Measurements from ENCODE around the gene FAM234B. TPM values are rescaled to one million over a fixed set of nuclear protein-coding genes. Genes with fewer than 3 reads are reported as not detected.

Gene FAM234B
- total RNA-seq, 4 donors from 2014 or later: 19.3 to 41.4 (median 25.6) TPM

GRCh38 chr12:13126494-13126893, 82.3 kb downstream of the FAM234B start:
- 67 to 76% methylated on average over 3 of the region's 3 CpGs for WGBS, 2 donors
- no peak overlapping the region for H3K4me3 ChIP-seq (ENCODE audit: low read depth, poor library complexity, severe bottlenecking)
- TF ChIP-seq CTCF (IDR thresholded peaks at IDR 0.05): no peak
- no peak for TF ChIP-seq POLR2A (IDR thresholded peaks at IDR 0.05)
- DNase-seq (ENCODE audit: low spot score in 2 of 2): no peak
- intact Hi-C loops (cut with DNase I; ENCODE audit: low total_unique reads): no loop called here

GRCh38 chr12:13127444-13127843, 83.3 kb downstream of the FAM234B start:
- intact Hi-C loops (cut with DNase I; ENCODE audit: low total_unique reads): no loop called here
- no peak overlapping the region for H3K4me3 ChIP-seq (ENCODE audit: low read depth, poor library complexity, severe bottlenecking)
- no peak for DNase-seq (ENCODE audit: low spot score in 2 of 2)
- TF ChIP-seq CTCF (IDR thresholded peaks at IDR 0.05): no peak
- TF ChIP-seq POLR2A (IDR thresholded peaks at IDR 0.05): no peak
- 70 to 90% methylated on average over 4 to 5 of the region's 5 CpGs for WGBS, 2 donors

- TF ChIP-seq POLR2A (IDR thresholded peaks at IDR 0.05) (no peak), CTCF (IDR thresholded peaks at IDR 0.05) (no peak)
- no peak overlapping the region for H3K4me3 ChIP-seq (ENCODE audit: low read depth, poor library complexity, severe bottlenecking)
- WGBS, 2 donors: 83% methylated on average over 8 of the region's 8 CpGs
- intact Hi-C loops (cut with DNase I; ENCODE audit: low total_unique reads): no loop called here
- DNase-seq (ENCODE audit: low spot score in 2 of 2): no peak
Observed at GRCh38 chr12:13128291-13128965, 84.2 kb downstream of the FAM234B start.

- DNase-seq (ENCODE audit: low spot score in 2 of 2): no peak
- no peak overlapping the region for H3K4me3 ChIP-seq (ENCODE audit: low read depth, poor library complexity, severe bottlenecking)
- intact Hi-C loops (cut with DNase I; ENCODE audit: low total_unique reads): no loop called here
- 46 to 47% methylated on average over 3 of the region's 3 CpGs for WGBS, 2 donors
- no peak for TF ChIP-seq POLR2A (IDR thresholded peaks at IDR 0.05)
- no peak for TF ChIP-seq CTCF (IDR thresholded peaks at IDR 0.05)
Observed at GRCh38 chr12:13130981-13131380, 86.8 kb downstream of the FAM234B start.

Other genes starting within 250 kb of the FAM234B start
- 10 to 100 TPM; 38.7 to 59.8 (median 55.4) TPM for gene DDX47, start 231.0 kb upstream of the FAM234B start, total RNA-seq
- 1 to 10 TPM; 2.1 to 9.4 (median 5.3) TPM for gene GPRC5A, start 152.8 kb upstream of the FAM234B start, total RNA-seq
- 10 to 100 TPM in 2 of 4 donors, not detected in 2; 27.9 to 51.1 TPM for gene GPRC5D, start 92.2 kb upstream of the FAM234B start, total RNA-seq
- 10 to 100 TPM; 34.1 to 41.5 (median 37.5) TPM for gene HEBP1, start 44.1 kb upstream of the FAM234B start, total RNA-seq
- not detected for gene GSG1, start 59.3 kb downstream of the FAM234B start, total RNA-seq
- 100 to 1,000 TPM; 237 to 838 (median 402) TPM for gene EMP1, start 152.3 kb downstream of the FAM234B start, total RNA-seq